Tibial artery (tissue), 4 donors: ENCODE data around the gene PLN.

Experiments used
- DNase-seq, 2 donors: peaks; one replicate each; pipeline ENCODE4 v3.0.0-alpha.2; 2019
- H3K27ac ChIP-seq, 2 donors: fragments of 200-600 bp; sonication (generic) in 1 of 2; 1 replicate in 1 of 2; 2 replicates in 1 of 2; pipeline ENCODE4 v1.5.1; 2018 to 2019; ENCODE audit warnings: mild to moderate bottlenecking in 1 of 2
- H3K27me3 ChIP-seq, 2 donors: fragments of 200-600 bp; sonication (generic) in 1 of 2; one replicate each; pipeline versions ENCODE4 v1.5.1 to v1.6.0; 2016 to 2019
- H3K36me3 ChIP-seq, 3 donors: fragments of 200-600 bp; sonication (generic) in 2 of 3; one replicate each; pipeline ENCODE4 v1.5.1; 2016 to 2019; ENCODE audit warnings: mild to moderate bottlenecking in 2 of 3
- H3K4me1 ChIP-seq, 4 donors: fragments of 200-600 bp; sonication (generic) in 2 of 4; 1 replicate in 3 of 4; 2 replicates in 1 of 4; pipeline ENCODE4 v1.5.1; 2016 to 2019
- H3K4me3 ChIP-seq, 2 donors: fragments of 200-600 bp; sonication (generic) in 1 of 2; 1 replicate in 1 of 2; 2 replicates in 1 of 2; pipeline ENCODE4 v1.5.1; 2018 to 2019; ENCODE audit warnings: mild to moderate bottlenecking in 2 of 2
- H3K9me3 ChIP-seq, 3 donors: fragments of 200-600 bp; sonication (generic) in 1 of 3; one replicate each; pipeline ENCODE4 v1.5.1; 2016 to 2019
- CTCF ChIP-seq, 2 experiments: fragments of 200-600 bp in 1 of 2; fragments of 450-650 bp in 1 of 2; IDR thresholded peaks; one replicate each; pipeline ENCODE4 v1.5.1; 2017 to 2019; ENCODE audit warnings: antibody characterized with exemption in 2 of 2, mild to moderate bottlenecking in 1 of 2, moderate library complexity in 1 of 2
- intact Hi-C: fragments of 100-400 bp; cut with DNase I; formaldehyde crosslinking; loops from one replicate; pipeline ENCODE4 v1.15.0; 2023; ENCODE audit warnings: low total_unique reads

Gene PLN

GRCh38 chr6:118504611-118505010, 43.5 kb upstream of the PLN start:
- peaks cover 0 to 27% (median 4%) of the 10 kb centered on the region in 4 donors for H3K4me1 ChIP-seq
- no peak overlapping the region for H3K27ac ChIP-seq
- no peak for TF ChIP-seq CTCF (IDR thresholded peaks at IDR 0.05)
- no peaks in the 10 kb centered on the region for H3K9me3 ChIP-seq
- peaks cover 0 to 9% (median 0%) of the 10 kb centered on the region in 3 donors for H3K36me3 ChIP-seq
- intact Hi-C loops = no loop called here
- H3K4me3 ChIP-seq = no peak overlapping the region
- no peaks in the 10 kb centered on the region for H3K27me3 ChIP-seq
- DNase-seq = no peak

GRCh38 chr6:118505656-118506055, 42.4 kb upstream of the PLN start:
- Histone ChIP-seq H3K27ac (no peak overlapping the region), H3K4me1 (peaks cover 0 to 30% (median 4%) of the 10 kb centered on the region in 4 donors), H3K36me3 (peaks cover 0 to 9% (median 0%) of the 10 kb centered on the region in 3 donors), H3K27me3 (no peaks in the 10 kb centered on the region), H3K9me3 (no peaks in the 10 kb centered on the region), H3K4me3 (no peak overlapping the region)
- DNase-seq = no peak
- intact Hi-C loops = no loop called here
- no peak for TF ChIP-seq CTCF (IDR thresholded peaks at IDR 0.05)

GRCh38 chr6:118506071-118506638, 41.9 kb upstream of the PLN start:
- Histone ChIP-seq H3K27ac (peak overlapping the region; percentile 38 to 41), H3K4me1 (peaks cover 0 to 30% (median 4%) of the 10 kb centered on the region in 4 donors), H3K9me3 (no peaks in the 10 kb centered on the region), H3K27me3 (no peaks in the 10 kb centered on the region), H3K36me3 (peaks cover 0 to 9% (median 0%) of the 10 kb centered on the region in 3 donors), H3K4me3 (no peak overlapping the region)
- TF ChIP-seq CTCF (IDR thresholded peaks at IDR 0.05) = no peak
- intact Hi-C loops = no loop called here
- no peak for DNase-seq

GRCh38 chr6:118507636-118508035, 40.5 kb upstream of the PLN start:
- Histone ChIP-seq H3K4me1 (peaks cover 0 to 44% (median 4%) of the 10 kb centered on the region in 4 donors), H3K36me3 (peaks cover 0 to 9% (median 0%) of the 10 kb centered on the region in 3 donors), H3K27ac (peak overlapping the region; percentile 15 to 41), H3K4me3 (no peak overlapping the region), H3K27me3 (no peaks in the 10 kb centered on the region), H3K9me3 (no peaks in the 10 kb centered on the region)
- intact Hi-C loops = loop anchor here (2.0 kb wide), 1 partner anchor 223 kb away; no protein-coding TSS in a partner anchor
- no peak for TF ChIP-seq CTCF (IDR thresholded peaks at IDR 0.05)
- DNase-seq = no peak

- H3K27me3 ChIP-seq = no peaks in the 10 kb centered on the region
- H3K27ac ChIP-seq = no peak overlapping the region
- peak; percentile 69 to 71 for TF ChIP-seq CTCF (IDR thresholded peaks at IDR 0.05)
- peaks cover 0 to 9% (median 0%) of the 10 kb centered on the region in 3 donors for H3K36me3 ChIP-seq
- H3K4me1 ChIP-seq = peaks cover 0 to 57% (median 4%) of the 10 kb centered on the region in 4 donors
- no peak overlapping the region for H3K4me3 ChIP-seq
- intact Hi-C loops = loop anchor here (2.0 kb wide), 1 partner anchor 224 kb away; no protein-coding TSS in a partner anchor
- H3K9me3 ChIP-seq = no peaks in the 10 kb centered on the region
- DNase-seq = no peak
Observed at GRCh38 chr6:118509009-118509617, 39.0 kb upstream of the PLN start.
